SK-N-SH (cell line): ENCODE results near the gene CBLN4.

Experiments used
- EP300 ChIP-seq, 2 experiments: IDR thresholded peaks; 2 replicates each; pipeline versions ENCODE4 v1.4.0 to v1.6.1; 2012; ENCODE audit warnings: borderline replicate concordance in 1 of 2, low read depth in 1 of 2, low read length in 1 of 2
- POLR2AphosphoS5 ChIP-seq: IDR thresholded peaks from 2 replicates; pipeline ENCODE4 v1.6.1; 2012; ENCODE audit warnings: low read depth, low read length
- RCOR1 ChIP-seq: fragments of 150-350 bp; IDR thresholded peaks from 2 replicates; pipeline ENCODE4 v1.6.1; 2017; ENCODE audit warnings: antibody characterized with exemption, low read length
- SMC3 ChIP-seq: IDR thresholded peaks from 2 replicates; pipeline ENCODE4 v1.6.1; 2012; ENCODE audit warnings: low read depth, low read length, improper control_type of control experiment
- TCF12 ChIP-seq: IDR thresholded peaks from 2 replicates; pipeline ENCODE4 v1.4.0; 2012
- YY1 ChIP-seq: IDR thresholded peaks from 2 replicates; pipeline ENCODE4 v1.4.0; 2012; ENCODE audit warnings: low read depth, mild to moderate bottlenecking
- TF ChIP-seq, protein P1 (sequence below): fragments of 200-600 bp; sonication (generic); IDR thresholded peaks from 2 replicates; pipeline ENCODE4 v1.6.1; 2017; ENCODE audit warnings: antibody characterized with exemption, mild to moderate bottlenecking, moderate library complexity
- TF ChIP-seq, protein P2 (sequence below): IDR thresholded peaks from 2 replicates; pipeline ENCODE4; 2012
- TF ChIP-seq, protein P3 (sequence below): IDR thresholded peaks from 2 replicates; pipeline ENCODE4 v1.4.0; 2012; ENCODE audit warnings: low read depth, borderline replicate concordance
- TF ChIP-seq, protein P4 (sequence below): IDR thresholded peaks from 2 replicates; pipeline ENCODE4 v1.4.0; 2012; ENCODE audit warnings: low read depth

DNA sequence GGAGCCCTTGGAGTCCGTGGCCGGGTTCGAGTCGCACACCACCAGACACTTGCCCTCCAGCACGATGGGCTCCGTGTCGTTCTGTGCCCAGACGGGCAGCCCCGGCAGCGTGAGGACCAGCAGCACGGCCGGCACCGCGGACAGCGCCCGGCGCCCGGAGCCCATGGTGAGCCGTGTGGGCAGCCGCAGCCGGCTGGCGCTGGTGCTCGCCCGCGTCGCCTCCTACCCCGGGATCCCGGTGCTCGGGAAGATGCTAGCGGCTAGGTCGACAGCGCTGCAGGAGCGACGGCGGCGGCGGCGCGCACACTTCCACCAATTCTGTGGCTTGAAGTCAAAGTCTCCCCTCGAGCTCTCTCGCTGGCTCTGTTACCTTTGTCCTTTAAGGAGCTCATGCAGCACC, 1.3 kb downstream of the CBLN4 start:
- TF ChIP-seq, protein P1, sequence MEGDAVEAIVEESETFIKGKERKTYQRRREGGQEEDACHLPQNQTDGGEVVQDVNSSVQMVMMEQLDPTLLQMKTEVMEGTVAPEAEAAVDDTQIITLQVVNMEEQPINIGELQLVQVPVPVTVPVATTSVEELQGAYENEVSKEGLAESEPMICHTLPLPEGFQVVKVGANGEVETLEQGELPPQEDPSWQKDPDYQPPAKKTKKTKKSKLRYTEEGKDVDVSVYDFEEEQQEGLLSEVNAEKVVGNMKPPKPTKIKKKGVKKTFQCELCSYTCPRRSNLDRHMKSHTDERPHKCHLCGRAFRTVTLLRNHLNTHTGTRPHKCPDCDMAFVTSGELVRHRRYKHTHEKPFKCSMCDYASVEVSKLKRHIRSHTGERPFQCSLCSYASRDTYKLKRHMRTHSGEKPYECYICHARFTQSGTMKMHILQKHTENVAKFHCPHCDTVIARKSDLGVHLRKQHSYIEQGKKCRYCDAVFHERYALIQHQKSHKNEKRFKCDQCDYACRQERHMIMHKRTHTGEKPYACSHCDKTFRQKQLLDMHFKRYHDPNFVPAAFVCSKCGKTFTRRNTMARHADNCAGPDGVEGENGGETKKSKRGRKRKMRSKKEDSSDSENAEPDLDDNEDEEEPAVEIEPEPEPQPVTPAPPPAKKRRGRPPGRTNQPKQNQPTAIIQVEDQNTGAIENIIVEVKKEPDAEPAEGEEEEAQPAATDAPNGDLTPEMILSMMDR, result no peak
- no peak for TF ChIP-seq EP300 (IDR thresholded peaks at IDR 0.05; ENCODE audit: borderline replicate concordance in 1 of 2, low read depth in 1 of 2, low read length in 1 of 2)
- TF ChIP-seq, protein P2, sequence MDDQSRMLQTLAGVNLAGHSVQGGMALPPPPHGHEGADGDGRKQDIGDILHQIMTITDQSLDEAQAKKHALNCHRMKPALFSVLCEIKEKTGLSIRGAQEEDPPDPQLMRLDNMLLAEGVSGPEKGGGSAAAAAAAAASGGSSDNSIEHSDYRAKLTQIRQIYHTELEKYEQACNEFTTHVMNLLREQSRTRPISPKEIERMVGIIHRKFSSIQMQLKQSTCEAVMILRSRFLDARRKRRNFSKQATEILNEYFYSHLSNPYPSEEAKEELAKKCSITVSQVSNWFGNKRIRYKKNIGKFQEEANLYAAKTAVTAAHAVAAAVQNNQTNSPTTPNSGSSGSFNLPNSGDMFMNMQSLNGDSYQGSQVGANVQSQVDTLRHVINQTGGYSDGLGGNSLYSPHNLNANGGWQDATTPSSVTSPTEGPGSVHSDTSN, result no peak
- no peak for TF ChIP-seq TCF12
- TF ChIP-seq, protein P3, sequence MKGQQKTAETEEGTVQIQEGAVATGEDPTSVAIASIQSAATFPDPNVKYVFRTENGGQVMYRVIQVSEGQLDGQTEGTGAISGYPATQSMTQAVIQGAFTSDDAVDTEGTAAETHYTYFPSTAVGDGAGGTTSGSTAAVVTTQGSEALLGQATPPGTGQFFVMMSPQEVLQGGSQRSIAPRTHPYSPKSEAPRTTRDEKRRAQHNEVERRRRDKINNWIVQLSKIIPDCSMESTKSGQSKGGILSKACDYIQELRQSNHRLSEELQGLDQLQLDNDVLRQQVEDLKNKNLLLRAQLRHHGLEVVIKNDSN, result no peak
- no peak for TF ChIP-seq SMC3
- TF ChIP-seq RCOR1, result no peak
- TF ChIP-seq, protein P4, sequence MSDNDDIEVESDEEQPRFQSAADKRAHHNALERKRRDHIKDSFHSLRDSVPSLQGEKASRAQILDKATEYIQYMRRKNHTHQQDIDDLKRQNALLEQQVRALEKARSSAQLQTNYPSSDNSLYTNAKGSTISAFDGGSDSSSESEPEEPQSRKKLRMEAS, result no peak
- no peak for TF ChIP-seq YY1
- TF ChIP-seq POLR2AphosphoS5, result no peak
